Urinary bladder (tissue), 4 donors: ENCODE measurements around the gene ALG1. TPM values are rescaled to one million over a fixed set of nuclear protein-coding genes. Genes with fewer than 3 reads are reported as not detected.
A peak's percentile ranks its signal among the peaks of the same experiment; 100 is the strongest.
"Not testable (repeated sequence)": the region's sequence is repeated elsewhere in the genome, so short reads cannot be mapped to it uniquely, and the experiment has no call there.

Experiments used
- DNase-seq: peaks from one replicate; pipeline ENCODE4 v3.0.0-alpha.2; 2015; ENCODE audit errors: extremely low spot score
- H3K27ac ChIP-seq: one replicate; pipeline ENCODE4 v1.5.1; 2013; ENCODE audit warnings: low read depth, mild to moderate bottlenecking, moderate library complexity
- H3K36me3 ChIP-seq: one replicate; pipeline ENCODE4 v1.6.1; 2013; ENCODE audit warnings: mild to moderate bottlenecking, moderate library complexity; ENCODE audit not compliant: insufficient read depth
- H3K4me1 ChIP-seq: one replicate; pipeline ENCODE4 v1.6.1; 2013; ENCODE audit warnings: mild to moderate bottlenecking, moderate library complexity; ENCODE audit not compliant: insufficient read depth
- H3K4me3 ChIP-seq: one replicate; pipeline ENCODE4 v1.5.1; 2013; ENCODE audit warnings: low read depth, low read length
- WGBS: extraction: QIAGEN DNeasy Blood & Tissue Kit; methylation state at CpG from one replicate; pipeline ENCODE4 v1.1.7; 2013; 5-methylcytosine and 5-hydroxymethylcytosine counted together
- polyA plus RNA-seq: library from polyadenylated mRNA; stranded (reverse); fragments of 200-250 nt; gene quantifications from one replicate; pipeline ENCODE4 v1.2.3, GENCODE V29; 2013
- total RNA-seq: library from RNA; depleted of rRNA; stranded (reverse); fragments of >200 nt; gene quantifications from one replicate; pipeline ENCODE4 v1.2.3, GENCODE V29; 2014
- donor health status: healthy with polysubstance abuse.
- donor health status: healthy.

The ALG1 gene
- total and polyA plus RNA-seq, 2 donors = 15.1 to 18.5 TPM

DNA sequence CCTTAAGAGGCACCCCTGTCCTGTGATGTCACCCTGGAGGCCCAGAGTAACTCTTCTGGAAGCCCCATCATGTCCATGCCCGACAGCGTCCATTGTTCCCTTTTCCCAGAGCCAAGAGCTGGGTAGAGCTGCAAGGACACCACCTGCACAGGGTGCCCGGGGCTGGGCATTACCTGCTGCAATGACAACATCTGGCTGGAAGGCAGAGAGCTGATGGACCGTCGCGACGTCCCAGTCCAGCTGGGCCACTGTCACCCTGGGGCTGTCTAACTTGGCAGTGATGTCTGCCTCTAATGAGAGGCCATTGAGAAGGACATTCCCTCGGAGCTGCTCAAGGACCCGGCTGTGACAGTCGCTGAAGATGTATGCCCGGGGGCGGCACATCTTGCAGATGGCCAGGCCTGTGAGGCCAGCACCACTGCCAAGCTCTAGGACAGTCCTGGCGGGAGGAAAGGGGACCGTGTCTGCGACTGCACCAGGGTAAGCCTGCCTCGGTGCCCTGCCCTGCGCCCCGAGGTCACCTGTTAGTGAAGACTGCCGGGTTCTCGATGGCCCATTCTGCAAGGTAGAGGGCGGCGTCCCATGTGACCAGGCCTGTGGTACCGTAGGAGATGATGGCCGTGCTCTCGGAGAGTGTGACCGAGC, 18.4 kb downstream of the ALG1 start:
- H3K27ac ChIP-seq, H3K4me1 ChIP-seq, H3K36me3 ChIP-seq, H3K4me3 ChIP-seq, DNase-seq: not testable (repeated sequence)
- WGBS = 91% methylated on average over 26 of the region's 26 CpGs

DNA sequence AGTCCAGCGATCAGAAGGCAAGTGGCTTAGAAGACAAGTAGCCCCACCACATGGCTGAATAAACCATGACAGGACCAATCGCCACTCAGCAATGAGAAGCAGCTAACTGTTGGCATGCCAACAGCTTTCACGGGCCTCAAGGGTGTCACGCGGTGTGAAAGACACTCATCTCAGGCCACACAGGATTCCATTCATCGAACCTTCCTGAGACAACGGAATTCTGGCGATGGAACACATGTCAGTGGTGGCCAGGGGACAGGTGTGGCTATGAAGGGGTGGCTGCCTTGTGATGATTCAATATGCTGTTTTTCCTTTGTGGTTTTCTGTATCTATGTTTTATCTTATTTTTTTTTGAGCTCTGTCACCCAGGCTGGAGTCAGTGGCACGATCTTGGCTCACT, 18.9 kb downstream of the ALG1 start:
- not testable (repeated sequence) for H3K36me3 ChIP-seq, H3K27ac ChIP-seq, H3K4me1 ChIP-seq, DNase-seq, H3K4me3 ChIP-seq
- WGBS = 91% methylated on average over 9 of the region's 9 CpGs

DNA sequence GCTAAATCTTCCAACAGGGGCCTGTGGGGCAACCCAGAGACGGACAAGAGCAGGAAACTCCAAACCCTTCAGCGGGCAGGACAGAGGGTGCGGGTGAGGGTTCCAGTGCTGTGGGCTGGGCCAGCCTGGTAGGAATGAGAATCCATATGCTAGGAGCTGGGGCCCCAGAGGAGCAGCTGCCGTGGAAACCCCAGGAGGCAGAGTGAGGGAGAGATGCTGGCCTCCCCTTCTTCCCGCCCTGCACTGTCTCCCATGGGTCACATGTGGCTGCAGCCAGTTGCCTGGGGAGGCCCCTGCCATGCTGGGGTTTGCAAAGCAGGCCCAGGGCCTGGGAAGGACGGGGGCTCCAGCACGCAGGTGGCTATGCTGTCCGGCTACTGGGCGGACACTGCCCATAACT, 21.4 kb downstream of the ALG1 start:
- WGBS = 87% methylated on average over 9 of the region's 9 CpGs

DNA sequence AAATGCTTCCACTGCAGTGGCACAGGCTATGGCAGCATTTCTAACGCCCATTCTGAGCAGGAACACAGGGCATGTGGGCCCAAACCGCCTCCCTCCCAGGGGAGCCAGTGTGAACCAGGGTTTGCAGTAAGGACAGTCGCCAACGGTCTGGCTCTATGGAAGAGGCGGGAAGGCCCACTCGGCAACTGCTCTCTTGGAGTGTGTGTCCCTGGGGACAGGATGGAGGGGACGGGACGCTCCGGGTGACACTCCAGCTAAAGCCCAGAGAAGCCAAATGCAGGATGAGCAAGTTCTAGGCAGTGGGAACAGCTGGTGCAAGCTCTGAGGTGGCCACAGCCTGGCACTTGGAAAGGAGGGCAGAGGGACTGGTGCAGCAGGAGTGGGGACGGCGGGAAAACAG, 22.1 kb downstream of the ALG1 start:
- DNase-seq, H3K4me1 ChIP-seq, H3K4me3 ChIP-seq, H3K27ac ChIP-seq, H3K36me3 ChIP-seq: not testable (repeated sequence)
- WGBS = 78% methylated on average over 11 of the region's 11 CpGs

More for the DNA sequence above, 21.4 kb downstream of the ALG1 start:
- H3K4me3 ChIP-seq, H3K27ac ChIP-seq, DNase-seq, H3K36me3 ChIP-seq, H3K4me1 ChIP-seq: not testable (repeated sequence)

DNA sequence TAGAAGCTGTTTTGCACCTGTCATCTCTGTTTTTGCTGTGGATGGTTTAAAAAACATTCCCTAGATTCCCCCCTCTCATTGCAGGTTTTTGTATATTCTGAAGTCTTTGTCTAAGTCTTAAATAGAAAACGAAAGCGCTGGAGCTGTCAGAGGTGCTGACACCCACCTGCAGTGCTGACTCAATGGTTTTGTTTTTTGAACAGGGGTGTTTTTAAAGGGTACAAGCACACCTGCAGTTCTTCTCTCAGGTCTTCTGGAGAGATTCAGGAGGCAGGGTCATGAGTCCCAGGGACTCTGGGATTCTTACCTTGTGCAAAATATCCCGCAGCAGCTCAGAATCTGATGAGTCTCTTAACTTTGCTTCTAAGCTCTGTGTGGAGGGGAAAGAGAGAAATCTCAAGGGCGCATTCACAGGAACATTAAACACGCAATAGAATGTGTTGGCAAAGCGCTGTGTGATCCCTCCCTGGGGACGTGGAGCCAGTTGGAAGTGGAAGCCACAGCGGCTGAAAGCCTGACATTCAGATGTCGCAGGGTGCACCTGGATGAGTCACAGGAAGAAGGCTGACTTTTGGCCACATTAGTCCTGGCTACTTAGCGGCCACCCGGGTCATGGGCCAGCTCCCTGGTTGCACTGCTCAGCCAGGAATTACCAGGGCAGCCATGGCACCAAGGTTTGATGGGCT, 23.6 kb downstream of the ALG1 start:
- 64% methylated on average over 11 of the region's 11 CpGs for WGBS
- not testable (repeated sequence) for H3K4me1 ChIP-seq, H3K36me3 ChIP-seq, H3K4me3 ChIP-seq, H3K27ac ChIP-seq, DNase-seq

DNA sequence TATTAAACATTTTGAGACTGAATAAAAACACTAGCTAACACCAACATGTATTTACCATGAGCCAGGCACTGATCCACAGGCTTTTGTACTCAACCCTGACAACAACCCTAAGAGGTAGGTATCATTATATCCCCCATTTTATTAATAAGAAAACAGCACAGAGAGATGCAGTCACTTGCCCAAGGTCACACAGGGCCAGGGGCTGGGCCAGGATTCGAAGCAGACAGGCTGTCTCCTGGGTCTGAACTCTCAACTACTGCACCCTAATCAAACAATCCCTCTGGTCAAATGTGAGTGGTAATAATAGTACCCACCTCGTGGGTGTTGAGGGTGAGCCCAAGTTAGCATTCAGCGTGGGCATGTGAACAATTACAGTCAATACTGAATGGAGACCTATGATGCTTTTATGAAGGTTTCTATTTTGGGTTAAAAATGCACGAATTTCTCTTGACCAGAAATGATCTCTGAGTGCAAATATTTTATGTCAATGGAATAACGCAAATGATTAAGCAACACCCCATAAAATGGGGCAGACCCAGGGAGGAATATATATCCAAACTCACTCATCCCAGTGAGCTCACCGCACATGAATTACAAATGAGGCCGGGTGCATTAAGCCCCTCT, 24.9 kb downstream of the ALG1 start:
- not testable (repeated sequence) for H3K27ac ChIP-seq, H3K4me3 ChIP-seq, DNase-seq, H3K36me3 ChIP-seq, H3K4me1 ChIP-seq
- 23% methylated on average over 7 of the region's 7 CpGs for WGBS

DNA sequence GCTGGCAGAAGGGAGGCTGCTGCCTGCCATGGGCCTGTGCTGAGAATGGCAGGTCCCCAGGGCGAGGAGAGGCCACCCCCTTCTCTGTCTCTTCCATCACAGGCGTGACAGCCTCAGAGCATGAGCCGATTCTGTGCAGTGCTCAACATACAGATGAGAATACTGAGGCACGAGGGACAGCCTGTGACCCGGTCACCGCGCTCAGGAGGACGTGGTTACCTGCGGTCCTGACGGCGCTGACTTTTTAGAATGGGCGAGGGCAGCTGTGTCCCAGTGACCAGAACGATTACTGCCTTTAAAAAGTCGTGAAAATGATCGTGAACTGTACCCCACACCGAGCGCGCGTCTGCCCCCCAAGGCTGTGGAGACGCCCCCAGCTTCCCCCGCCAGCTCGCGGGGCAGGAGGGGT, 25.4 kb downstream of the ALG1 start:
- not testable (repeated sequence) for DNase-seq, H3K27ac ChIP-seq, H3K4me1 ChIP-seq, H3K36me3 ChIP-seq
- H3K4me3 ChIP-seq = peak overlapping the region; percentile 67
- under 1% methylated on average over 23 of the region's 23 CpGs for WGBS

DNA sequence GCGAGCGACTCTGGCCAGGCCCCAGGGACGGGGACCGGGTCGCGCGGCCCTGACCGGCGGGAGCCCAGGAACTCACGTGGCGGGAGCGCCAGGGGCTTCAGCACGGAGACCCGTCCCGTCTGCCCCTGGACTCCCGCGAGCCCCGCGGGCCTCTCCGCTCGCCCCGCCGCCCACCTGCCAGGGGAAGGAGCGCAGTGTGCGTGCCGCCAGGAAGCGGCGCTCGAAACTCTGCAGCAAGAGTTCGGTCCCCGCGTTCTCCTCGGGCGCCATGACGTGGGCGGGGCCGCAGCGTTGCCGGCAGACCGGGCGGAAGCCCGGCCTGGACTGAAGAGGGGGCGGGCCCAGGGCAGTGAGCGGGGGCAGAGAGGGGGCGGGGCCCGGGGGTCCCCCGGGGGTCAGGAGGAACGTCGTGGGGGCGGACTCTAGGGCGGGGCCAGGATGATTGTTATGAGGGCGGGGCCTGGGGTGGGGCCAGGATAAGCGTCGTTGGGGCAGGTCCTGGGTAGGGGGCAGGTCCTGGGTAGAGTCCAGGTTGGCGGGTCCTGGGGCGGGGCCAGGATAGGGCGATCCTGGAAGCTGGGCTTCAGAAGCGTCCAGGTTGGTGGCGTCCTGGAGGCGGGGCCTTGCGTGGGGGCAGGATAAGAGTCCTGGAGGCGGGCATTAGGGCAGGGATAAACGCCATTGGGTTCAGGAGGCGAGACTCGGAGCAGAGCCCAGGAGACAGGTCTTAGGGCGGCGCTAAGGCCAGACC, 26.0 kb downstream of the ALG1 start, which contains the start of gene EEF2KMT:
TSS of gene EEF2KMT (minus strand) at position 326 of the 751 bp plus-strand sequence. CDS start at position 270, 56 bp downstream.
- DNase-seq = peak; percentile 98
- Histone ChIP-seq H3K27ac (peak within 1 kb of the TSS; percentile 80), H3K4me3 (peak within 1 kb of the TSS; percentile 67)
- under 1% methylated on average over 67 of the region's 67 CpGs for WGBS
- not testable (repeated sequence) for H3K36me3 ChIP-seq, H3K4me1 ChIP-seq

DNA sequence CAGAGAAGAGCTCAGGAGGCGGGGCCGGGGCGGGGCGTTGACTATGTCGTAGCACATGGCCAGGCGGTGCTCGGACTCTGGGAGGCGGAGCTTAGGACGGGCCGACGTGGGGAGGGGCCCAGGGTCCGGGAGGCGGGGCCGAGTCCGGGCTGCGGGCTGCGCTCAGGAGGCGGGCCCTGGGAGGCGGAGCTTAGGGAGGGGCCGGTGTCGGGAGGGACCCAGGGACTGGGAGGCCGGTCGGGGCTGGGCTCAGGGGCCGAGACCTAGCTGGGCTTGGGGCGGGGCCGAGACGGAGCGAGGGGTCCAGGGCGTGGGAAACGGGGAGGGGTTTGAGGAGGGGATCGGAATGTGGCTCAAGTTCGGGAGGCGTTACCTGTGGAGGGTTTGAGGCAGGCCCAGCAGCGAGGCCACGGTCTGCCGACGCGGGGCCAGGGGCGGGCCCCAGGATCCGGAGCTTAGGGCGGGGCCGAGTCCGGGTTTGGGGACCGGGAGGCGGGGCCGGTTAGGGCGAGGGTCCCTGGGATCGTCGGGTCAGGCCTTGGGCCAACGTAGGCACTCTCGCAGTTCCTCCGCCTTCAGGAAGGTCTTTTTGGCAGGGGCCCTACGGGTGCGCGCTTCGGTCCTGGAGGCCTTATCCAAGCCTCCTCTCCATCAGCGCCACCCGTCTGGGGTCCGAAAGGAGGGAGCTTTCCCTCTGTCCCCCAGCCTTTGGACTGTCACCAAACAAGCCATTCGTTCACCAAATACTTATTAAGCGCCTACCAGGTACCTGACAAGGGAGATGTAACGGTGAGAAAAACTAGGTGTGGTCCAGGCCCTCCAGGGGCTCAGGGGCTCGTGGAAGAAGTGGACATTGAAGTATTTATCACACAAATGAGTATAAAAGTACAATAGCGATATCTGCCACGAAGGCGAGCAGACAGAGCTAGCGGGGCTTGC, 26.8 kb downstream of the ALG1 start:
- H3K4me3 ChIP-seq = peak overlapping the region; percentile 51
- H3K36me3 ChIP-seq, H3K4me1 ChIP-seq: not testable (repeated sequence)
- WGBS = 1% methylated on average over 55 of the region's 67 CpGs
- H3K27ac ChIP-seq = peak overlapping the region; percentile 80
- DNase-seq = peak; percentile 39

DNA sequence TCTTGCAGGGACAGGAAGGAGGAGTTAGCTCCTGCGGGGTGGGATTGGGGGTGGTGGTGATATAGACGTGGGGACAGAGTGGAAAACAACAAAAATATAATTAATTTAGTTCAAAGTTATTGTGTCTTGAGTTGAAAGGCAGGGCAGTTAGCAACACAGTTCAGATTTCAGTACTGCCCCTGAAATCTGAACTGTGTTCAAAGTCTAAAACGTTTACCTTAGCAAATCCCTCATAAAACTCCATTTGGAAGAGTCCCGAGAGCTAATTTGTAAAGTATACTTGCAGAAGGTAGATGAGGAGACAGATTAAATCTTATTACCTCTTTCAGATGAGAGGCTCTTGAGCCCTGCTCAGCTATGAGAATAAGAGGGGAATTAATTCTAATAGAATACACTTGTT, 27.5 kb downstream of the ALG1 start:
- DNase-seq, H3K36me3 ChIP-seq, H3K4me3 ChIP-seq, H3K27ac ChIP-seq, H3K4me1 ChIP-seq: not testable (repeated sequence)
- WGBS = 6% methylated on average over 4 of the region's 4 CpGs

DNA sequence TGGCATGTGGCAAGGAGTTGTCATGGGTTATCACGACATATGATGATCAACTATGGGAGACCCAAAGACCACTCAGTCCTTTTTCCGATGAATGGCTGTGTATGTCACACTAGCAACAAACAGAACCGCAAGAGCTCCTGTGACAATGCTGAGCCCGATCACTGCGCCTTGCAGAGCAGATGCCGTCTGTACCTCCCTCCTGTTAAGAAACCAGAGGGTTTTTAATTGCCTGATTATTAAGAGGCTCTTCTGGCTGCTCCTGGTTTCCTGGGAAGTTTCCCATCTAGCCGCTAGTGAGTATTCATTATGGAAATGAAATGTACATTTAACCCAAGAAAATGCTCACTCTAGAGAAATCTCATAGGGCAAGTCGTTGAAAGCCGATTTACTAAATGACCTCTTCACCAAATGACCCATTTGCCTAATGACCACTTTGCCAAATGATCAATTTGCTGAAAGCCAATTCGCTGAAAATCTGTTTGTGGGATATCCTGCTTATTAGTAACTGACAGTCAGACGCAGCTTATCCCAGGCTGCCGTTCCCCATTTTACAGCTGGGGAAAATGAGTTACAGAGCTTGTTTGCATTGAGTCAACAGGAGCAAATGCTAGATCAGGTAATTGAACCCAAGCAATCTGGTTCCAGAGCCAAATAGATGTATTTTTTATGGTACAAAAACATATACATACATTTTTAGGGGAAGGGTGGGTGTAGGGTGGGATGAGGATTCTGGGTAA, 31.8 kb downstream of the ALG1 start:
- 81% methylated on average over 12 of the region's 12 CpGs for WGBS
- not testable (repeated sequence) for H3K4me1 ChIP-seq, DNase-seq, H3K4me3 ChIP-seq, H3K27ac ChIP-seq, H3K36me3 ChIP-seq

DNA sequence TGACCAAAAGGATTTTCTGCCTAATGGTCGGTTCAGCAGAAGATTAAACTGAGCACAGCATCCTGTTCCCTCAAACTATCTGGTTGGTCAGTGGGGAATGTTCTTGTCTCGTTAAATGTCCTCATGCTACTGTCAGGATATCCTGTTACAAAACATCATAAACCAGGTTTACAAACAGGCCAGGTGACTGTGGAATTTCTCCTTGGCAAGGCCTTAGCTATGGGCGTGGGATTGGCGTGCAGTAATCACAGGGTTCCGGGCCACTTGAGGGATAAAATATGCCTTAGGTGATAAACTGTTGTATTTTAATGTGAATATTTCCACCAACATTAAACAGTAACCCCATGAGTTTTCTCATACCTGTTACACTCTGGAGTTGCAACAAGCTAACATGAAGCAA, 33.4 kb downstream of the ALG1 start:
- not testable (repeated sequence) for H3K27ac ChIP-seq, H3K4me3 ChIP-seq, DNase-seq, H3K36me3 ChIP-seq, H3K4me1 ChIP-seq
- 44% methylated on average over 4 of the region's 5 CpGs for whole genome bisulfite sequencing
